Cardiac septum (tissue), 1 donor: Measurements from ENCODE around the gene CAMSAP2. TPM values are rescaled to one million over a fixed set of nuclear protein-coding genes. Genes with fewer than 3 reads are reported as not detected.
A peak's percentile ranks its signal among the peaks of the same experiment; 100 is the strongest.
"Not testable (repeated sequence)": the region's sequence is repeated elsewhere in the genome, so short reads cannot be mapped to it uniquely, and the experiment has no call there.

Experiments used
- DNase-seq: peaks from one replicate; pipeline ENCODE4 v3.0.0-alpha.2; 2020; ENCODE audit warnings: low spot score
- intact Hi-C: fragments of 100-400 bp; cut with DNase I; formaldehyde crosslinking; loops from one replicate; pipeline ENCODE4 v1.14.0; 2022
- total RNA-seq: library from RNA; stranded (reverse); fragmentation: NEBNext Ultra II Directional; extraction: Animal tissue kit (Norgen Biotek cat#: 25700); gene quantifications from one replicate; pipeline ENCODE4 v1.2.1, GENCODE V29; 2021
- donor health status: DM: no; HTN: no; CAD: no.

Gene CAMSAP2
- total RNA-seq, 1 donor from 2014 or later = 37.9 TPM

GRCh38 chr1:200775850-200776249 lies 37.2 kb downstream of the CAMSAP2 start:
- no peak for DNase-seq
- intact Hi-C loops = loop anchor here (5.0 kb wide), 1 partner anchor 39 kb away; the partner anchor contains the start of gene CAMSAP2

- intact Hi-C loops = loop anchor here (5.0 kb wide), 1 partner anchor 40 kb away; the partner anchor contains the start of gene CAMSAP2
- no peak for DNase-seq
These were observed 38.3 kb downstream of the CAMSAP2 start for GRCh38 chr1:200776949-200777348.

- no peak for DNase-seq
- intact Hi-C loops = loop anchor here (5.0 kb wide), 1 partner anchor 41 kb away; the partner anchor contains the start of gene CAMSAP2
These were observed 40.1 kb downstream of the CAMSAP2 start for GRCh38 chr1:200778766-200779165.

- no peak for DNase-seq
- intact Hi-C loops = loop anchor here (5.0 kb wide), 1 partner anchor 42 kb away; the partner anchor contains the start of gene CAMSAP2
These were observed 40.6 kb downstream of the CAMSAP2 start for GRCh38 chr1:200779326-200779725.

- intact Hi-C loops = no loop called here
- no peak for DNase-seq
These were observed 42.1 kb downstream of the CAMSAP2 start for GRCh38 chr1:200780545-200781369.

- intact Hi-C loops = no loop called here
- DNase-seq = no peak
These were observed 45.2 kb downstream of the CAMSAP2 start for GRCh38 chr1:200783926-200784325.

GRCh38 chr1:200784576-200784975 lies 45.9 kb downstream of the CAMSAP2 start:
- intact Hi-C loops = no loop called here

GRCh38 chr1:200786788-200787187 lies 48.1 kb downstream of the CAMSAP2 start:
- no peak for DNase-seq
- intact Hi-C loops = no loop called here

More at GRCh38 chr1:200784576-200784975, 45.9 kb downstream of the CAMSAP2 start:
- no peak for DNase-seq

GRCh38 chr1:200787896-200788387 lies 49.2 kb downstream of the CAMSAP2 start:
- intact Hi-C loops = no loop called here
- no peak for DNase-seq

- DNase-seq, intact Hi-C loops: not testable (repeated sequence)
These were observed 52.3 kb downstream of the CAMSAP2 start for GRCh38 chr1:200791012-200791411.

GRCh38 chr1:200793677-200794076 lies 55.0 kb downstream of the CAMSAP2 start:
- intact Hi-C loops = no loop called here
- DNase-seq = no peak

- intact Hi-C loops = no loop called here
- DNase-seq = no peak
These were observed 55.9 kb downstream of the CAMSAP2 start for GRCh38 chr1:200794506-200795065.

- intact Hi-C loops = no loop called here
These were observed 56.5 kb downstream of the CAMSAP2 start for GRCh38 chr1:200795156-200795555.

GRCh38 chr1:200802042-200802441 lies 63.3 kb downstream of the CAMSAP2 start:
- intact Hi-C loops = loop anchor here (2.0 to 5.0 kb wide), 3 partner anchors 65 to 179 kb away; partner anchors contain the start of genes CAMSAP2 and DDX59
- DNase-seq = no peak

More at GRCh38 chr1:200795156-200795555, 56.5 kb downstream of the CAMSAP2 start:
- DNase-seq = no peak

- intact Hi-C loops = loop anchor here (2.0 to 5.0 kb wide), 3 partner anchors 66 to 180 kb away; partner anchors contain the start of genes CAMSAP2 and DDX59
- peak; percentile 83 for DNase-seq
These were observed 64.3 kb downstream of the CAMSAP2 start for GRCh38 chr1:200802865-200803512.

GRCh38 chr1:200805719-200806118 lies 67.0 kb downstream of the CAMSAP2 start:
- intact Hi-C loops = no loop called here
- no peak for DNase-seq

- no peak for DNase-seq
- intact Hi-C loops = no loop called here
These were observed 70.2 kb downstream of the CAMSAP2 start for GRCh38 chr1:200808846-200809245.

- intact Hi-C loops = no loop called here
- no peak for DNase-seq
These were observed 73.0 kb downstream of the CAMSAP2 start for GRCh38 chr1:200811704-200812103.

GRCh38 chr1:200816624-200817224 lies 78.0 kb downstream of the CAMSAP2 start:
- DNase-seq, intact Hi-C loops: not testable (repeated sequence)
